AG08396 (cell line): Measurements from ENCODE around the gene AQP6.
"Not testable (repeated sequence)": the region's sequence is repeated elsewhere in the genome, so short reads cannot be mapped to it uniquely, and the experiment has no call there.

Experiments used
- DNase-seq: peaks from one replicate; pipeline ENCODE4 v3.0.0; 2012; ENCODE audit warnings: low spot score, mixed read lengths

AQP6 gene

DNA sequence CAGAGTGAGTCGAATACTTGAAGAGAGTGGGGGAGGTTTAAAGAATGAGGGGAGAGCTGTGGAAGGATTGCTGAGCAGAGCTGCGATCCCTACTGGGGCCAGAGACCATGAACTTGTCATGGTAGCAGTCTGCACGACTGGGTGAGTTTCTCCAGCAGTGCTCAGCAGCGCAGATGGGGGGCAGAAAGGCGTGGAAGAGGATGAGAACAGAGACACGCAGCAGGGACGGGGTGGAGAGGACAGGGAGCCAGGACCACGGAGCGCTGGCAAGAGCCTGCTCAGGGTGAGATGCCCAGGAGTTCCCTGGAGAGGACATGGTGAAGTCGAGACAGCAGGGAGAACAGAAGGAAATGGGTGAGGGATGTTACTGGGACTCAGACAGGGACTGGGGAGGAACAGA, 2.1 kb upstream of the AQP6 start:
- DNase-seq = peak; percentile 2

DNA sequence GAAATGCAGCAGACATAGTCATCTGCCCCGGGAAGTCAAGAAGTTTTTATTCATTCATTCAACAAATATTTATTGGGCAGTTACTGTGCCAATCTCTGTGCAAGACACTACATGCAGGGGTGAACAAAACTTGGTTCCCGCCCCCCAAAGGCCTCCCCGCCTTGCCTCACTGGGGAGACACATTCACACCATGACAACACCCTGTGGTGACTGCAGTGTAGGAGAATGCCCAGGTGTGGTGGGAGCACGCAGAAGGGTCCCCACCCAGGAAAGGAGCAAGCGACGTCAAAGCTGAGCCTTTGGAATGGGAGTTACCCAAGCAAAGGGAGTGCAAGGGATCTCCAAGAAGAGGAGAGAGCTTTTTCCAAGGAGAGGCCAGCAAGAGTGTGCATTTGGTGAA, 1.6 kb upstream of the AQP6 start:
- peak; percentile 2 for DNase-seq

DNA sequence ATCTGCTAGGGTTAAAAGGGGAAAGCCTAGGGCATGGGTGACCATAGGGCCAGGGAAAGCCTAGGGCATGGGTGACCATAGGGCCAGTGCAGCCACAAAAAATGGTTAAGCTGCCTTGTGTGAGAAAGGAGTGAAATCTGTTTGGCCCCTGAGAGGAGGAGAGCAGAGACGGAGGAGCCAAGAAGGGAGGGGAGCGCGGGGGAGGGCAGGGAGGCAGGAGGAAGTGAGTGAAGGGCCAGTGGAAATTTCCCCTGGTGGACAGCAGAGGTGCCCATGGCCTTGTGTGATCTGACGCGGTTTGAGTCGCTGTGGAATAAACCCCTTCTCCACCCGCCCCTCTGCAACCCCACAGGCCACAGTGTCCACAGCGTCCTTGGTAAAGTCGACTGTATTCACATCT, 618 bp upstream of the AQP6 start:
- DNase-seq = no peak

DNA sequence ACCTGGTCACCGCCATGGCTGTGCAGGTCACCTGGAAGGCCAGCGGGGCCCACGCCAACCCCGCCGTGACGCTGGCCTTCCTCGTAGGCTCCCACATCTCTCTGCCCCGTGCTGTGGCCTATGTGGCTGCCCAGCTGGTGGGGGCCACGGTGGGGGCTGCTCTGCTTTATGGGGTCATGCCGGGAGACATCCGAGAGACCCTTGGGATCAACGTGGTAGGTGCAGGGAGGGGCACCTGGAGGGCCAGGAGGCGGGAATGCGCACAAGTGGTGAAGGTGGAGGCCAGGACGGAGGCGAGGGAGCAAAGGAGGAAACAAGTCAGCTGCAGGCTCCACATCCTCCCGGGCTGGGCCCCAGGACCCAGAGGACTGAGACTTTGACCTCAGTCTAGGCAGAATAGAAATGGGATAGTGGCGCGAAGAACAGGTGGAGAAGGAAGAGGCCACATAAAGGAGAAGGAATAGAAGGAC, 649 bp downstream of the AQP6 start:
- DNase-seq = no peak

DNA sequence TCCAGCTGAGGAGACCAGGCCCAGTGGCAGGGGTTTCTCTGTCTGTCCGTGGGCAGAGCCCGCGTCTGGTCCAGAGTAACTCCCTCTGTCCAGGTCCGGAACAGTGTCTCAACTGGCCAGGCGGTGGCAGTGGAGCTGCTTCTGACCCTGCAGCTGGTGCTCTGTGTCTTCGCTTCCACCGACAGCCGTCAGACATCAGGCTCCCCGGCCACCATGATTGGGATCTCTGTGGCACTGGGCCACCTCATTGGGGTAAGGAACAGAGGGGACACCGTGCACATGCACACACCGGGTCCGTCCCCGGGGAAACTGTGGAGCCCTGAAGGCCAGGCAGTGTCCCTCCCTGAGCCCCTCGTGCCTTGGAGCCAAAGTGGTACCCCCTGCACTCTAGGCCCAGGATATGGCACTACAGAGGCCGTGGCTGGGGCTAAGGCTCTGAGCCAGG, 1.5 kb downstream of the AQP6 start:
- DNase-seq = peak; percentile 84

DNA sequence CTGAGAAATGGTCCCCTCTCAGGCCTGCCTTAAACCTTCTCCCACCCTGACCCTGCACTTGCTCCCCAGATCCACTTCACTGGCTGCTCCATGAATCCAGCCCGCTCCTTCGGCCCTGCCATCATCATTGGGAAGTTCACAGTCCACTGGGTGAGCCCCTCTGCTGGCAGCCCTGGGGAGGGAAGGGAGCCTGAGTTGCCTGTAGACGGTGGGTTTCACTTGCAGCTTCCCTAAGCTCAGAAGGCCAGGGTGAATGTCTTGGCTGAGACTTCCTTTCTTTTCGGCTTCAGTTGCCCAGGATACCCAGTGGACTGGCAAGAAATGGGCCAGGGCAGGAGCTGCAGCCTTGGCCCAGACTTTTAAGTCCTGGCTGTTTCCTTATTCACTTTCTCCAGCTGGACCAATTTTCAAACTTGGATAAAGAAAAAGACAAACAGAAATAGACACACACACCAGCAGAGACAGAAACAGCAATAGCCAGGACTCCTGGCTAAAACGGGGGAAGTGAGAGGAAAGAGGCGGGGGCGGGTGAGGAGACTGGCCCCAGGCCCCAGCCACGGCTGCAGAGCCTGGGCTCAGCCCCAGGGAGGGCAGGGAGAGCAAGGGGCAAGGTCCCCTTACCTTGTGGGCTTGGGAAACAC, 2.0 kb downstream of the AQP6 start:
- peak; percentile 6 for DNase-seq

DNA sequence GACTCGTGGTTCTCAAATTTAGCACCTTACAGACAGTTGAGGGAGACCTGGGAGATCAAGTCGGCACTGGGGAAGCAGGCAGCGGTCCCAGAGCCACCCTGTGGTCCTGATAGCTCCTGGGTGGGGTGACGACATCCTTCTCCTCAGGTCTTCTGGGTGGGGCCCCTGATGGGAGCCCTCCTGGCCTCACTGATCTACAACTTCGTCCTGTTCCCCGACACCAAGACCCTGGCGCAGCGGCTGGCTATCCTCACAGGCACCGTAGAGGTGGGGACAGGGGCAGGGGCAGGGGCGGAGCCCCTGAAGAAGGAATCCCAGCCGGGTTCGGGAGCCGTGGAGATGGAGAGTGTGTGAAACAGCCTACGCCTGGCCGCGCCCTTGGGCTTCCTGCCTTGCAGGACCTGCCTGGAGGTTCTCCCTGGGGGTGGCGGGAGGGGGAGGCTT, 2.6 kb downstream of the AQP6 start:
- DNase-seq = no peak

DNA sequence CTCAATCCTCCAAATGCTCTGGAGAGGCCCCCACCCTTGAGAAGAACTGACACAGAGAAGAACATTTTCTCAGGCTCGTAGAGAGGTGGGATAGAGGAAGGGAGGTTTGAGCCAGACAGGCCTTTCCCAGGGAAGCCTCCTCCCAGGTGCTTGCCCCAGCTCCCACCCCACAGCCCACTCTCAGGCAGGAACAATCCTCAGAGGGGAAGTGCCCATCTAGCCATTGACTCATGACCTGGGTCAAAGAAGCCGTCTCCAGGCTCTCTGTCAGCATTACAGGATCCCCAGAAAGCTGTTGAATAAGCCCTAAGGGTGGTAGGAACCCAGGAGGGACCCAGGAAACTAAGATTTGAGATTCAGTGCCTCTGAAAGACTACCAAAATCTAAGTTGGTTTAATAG, 3.8 kb downstream of the AQP6 start:
- DNase-seq = no peak

DNA sequence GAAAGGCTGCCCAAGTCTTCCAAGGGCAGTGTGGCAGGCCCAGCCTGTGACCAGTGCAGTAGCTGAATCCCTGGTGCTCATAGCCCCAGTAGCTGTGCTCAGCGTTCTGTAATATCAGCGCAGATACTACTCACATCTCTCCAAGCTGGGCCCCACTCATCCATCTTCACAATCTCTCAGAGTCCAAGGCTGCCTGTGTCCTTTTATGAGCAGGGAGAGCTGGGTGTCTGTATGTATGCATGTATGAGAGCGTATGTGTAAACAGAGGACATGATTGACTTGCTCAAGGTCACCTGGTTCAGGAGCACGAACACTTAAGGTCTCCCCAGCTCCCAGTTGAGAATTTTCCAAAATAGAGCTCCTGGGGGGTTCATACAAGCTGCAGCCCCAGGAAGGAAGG, 5.4 kb downstream of the AQP6 start:
- DNase-seq = no peak

DNA sequence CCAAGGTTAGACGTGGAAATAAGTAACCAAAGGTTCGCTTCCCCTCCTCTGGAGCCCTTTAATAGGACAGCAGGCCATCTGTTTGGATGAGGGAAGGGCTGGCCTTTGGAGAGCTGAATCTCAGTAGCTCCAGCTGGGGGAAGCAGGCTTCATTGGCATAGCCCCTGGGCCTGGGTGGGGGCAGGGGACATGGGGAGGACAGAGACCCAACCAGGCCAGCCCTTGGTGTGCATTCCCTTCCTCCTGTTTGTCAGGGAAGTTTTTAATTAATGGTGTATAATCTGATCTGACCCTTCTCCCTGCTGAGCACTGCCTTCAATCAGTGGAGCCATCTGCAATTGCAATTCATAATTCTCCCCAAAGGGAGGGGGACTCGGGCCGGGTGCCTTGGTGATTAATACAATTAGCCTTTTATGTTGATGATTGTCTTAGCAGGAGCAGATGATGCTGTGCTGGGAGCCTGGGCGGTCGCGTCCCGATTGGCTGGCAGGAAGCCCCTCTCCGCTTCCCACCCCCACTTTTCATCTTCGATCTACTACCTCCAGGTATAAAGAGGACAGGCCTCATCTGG, 6.4 kb downstream of the AQP6 start:
- no peak for DNase-seq

DNA sequence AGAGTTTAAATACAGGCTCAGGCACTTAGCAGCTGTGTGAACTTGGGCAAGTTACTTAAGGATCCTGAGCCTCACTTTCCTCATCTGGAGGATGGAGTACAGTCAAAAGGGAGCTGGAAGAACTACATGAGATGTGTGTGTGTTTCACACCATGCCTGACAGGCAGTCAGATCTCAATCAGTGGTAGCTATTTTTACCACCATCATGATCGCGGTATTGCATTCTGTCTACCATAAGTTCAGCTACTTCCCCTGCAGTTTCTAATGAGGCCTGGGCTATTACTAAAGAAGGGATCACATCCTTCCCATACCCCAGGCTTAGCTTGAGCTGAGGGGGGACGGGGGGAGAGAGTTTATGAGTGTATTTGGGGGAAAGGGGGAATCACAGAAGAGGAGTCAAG, 7.0 kb downstream of the AQP6 start:
- DNase-seq = no peak

DNA sequence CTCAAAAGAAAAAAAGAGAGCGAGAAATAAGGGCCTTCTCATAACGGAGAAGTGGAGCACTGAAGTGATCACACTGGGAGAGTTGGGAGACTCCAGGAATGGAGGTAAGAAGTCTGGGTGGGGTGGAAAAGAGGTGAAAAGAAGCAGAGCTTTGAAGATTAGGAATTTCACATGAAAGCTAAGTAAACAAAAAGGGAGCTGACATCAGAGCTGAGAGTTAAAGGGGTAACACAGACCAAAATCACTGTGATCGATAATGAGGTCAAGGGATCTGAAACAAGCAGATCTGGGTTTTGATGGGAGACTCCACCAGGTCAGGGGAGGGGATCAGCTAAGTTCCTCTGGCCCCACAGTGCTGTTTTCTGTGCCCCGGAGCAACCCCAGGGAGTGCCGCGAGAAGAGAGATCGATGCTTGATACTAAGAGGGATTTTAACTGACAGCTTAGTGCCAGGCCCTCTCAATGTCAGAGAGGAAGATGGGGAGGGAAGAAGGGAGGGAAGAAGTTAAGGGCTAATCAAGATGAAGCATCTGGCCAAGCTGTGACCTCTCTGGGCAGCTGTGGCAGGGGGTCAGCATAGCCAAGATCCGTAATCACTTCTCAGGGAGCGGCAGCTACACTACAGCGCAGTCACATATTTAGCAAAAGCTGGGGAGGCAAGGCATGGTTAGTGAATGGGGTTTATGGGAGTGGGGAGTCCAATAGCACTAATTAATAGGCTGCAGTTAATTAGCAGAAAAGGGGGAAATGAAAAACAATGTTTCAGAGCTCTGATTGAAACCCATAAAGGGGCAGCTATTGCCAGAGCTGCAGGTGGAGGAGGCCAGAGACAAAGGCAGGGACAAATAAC, 8.0 kb downstream of the AQP6 start:
- DNase-seq = no peak

DNA sequence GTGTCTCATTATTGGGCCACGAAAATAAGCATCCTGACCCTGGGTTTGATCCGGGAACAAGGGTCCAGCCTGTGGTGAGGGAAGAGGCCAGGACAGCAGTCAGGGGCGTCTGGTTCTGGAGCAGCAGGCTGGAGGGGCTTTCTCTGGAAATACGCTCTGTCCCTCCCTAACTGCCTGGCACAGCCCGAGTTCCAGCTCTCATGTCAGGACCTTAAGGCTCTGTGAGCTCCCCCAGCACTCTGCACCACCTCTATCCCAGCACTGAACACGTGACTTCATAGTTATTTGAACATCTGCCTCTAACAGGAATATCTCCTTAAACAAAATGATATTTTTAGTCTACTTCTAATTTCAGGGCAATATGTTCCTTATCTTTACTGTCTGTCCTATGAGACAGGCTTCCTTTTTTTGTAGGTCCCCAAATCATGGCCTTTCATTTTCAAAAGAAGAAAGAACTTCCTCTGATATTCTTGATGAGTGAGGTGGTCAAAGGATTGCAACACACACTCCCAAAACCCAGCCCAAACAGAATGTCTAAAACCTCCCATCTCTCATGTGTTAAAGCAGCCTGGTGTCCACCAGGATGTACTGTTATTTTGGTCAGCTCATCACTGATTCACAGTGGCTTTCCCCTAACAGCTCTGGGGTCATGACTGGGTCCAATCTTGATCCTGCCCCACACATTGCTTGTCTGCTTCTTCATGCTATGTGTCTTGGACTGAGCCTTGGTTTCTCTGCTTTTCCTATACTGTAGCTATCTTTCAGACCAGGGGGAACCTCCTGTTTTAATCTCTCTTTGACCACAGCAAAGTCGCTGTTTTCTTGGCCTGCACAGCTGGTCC, 9.7 kb downstream of the AQP6 start:
- no peak for DNase-seq

DNA sequence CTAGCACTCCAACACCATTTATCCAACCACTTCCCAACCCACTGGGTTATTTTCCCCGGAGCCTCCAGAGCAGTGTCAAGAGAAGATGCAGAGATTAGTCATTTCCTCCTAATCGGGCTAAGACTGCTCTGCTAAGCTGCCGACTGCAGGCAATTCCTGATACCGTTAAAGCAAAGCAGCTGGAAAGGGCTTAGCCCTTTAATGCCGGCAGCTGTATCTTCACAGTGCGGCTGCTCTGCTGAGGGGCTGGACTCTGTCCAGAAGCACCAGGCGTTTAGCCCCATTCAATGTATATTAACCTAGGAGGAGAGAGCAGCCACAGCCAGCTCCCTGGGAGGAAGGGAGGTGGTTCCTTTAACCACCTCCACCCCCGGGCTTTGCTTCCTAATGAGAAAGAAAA, 11.1 kb downstream of the AQP6 start:
- DNase-seq = peak; percentile 81

DNA sequence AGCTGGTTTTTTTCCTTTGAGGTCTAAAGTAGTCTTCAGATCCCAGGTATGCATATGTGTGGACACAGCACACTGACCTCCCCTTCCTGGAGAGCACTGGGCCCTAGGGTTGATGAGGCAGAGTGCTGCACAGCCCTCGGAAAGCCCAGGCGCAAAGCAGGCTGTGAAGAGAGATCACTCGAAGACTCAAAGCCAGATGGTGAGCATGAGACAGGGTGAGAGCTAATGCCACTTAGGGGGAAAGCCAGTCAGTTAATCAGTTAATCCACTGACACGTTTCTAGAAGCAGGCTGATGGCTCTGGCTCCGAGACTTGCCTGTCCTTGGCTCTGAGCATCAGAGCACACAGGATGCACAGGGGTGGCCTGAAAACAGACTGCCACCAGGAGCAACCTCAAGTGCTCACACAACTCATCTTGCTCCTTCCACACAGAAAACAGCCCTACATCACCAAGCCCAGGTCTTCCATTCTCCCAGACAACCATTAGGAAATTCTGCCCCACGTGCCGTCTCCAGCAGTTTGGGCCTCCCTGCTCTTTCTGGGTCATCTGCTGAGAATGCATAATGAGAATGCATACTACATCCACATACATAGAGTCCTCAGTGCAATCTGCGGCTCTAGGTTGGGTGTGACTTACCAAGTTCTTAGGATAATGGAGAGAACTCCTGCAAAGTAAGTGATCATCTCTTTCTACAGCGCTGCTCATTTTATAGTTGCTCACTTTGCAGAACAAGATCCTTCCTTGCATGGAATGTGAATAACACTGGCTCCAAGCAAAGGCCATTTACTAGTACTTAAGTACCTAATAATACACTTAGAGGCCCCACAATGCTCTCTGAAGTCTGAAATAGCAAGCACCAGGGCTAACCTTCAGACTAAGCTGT, 12.0 kb downstream of the AQP6 start:
- no peak for DNase-seq

DNA sequence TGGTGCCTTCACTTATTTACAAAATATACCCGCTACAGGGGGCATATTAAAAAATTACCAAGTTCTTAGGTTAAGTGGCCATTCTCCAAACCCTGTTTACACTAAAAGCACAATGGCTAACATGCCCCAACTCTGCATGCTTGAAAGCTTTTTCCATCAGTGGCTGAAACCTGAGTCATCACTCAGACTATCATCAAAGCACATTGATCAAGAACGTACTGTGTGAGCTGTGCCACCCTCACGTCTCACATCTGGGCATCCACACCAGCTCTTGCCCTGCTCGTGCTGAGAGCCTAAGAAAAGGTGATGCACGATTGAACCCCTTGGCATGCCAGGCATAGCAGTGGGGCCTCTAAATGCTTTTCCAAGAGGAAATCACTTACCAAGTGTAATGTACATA, 13.2 kb downstream of the AQP6 start:
- DNase-seq = no peak

DNA sequence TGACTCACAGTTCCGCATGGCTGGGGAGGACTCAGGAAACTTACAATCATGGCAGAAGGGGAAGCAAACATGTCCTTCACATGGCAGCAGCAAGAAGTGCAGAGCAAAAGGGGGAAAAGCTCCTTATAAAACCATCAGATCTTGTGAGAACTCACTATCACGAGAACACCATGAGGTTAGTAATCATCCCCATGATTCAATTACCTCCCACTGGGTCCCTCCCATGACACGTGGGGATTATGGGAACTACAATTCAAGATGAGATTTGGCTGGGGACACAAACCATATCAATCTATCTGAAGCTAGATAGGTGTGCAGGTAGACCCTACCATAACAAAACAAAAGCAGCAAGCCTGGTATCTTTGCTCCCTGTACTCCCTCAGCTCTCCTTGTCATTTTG, 13.7 kb downstream of the AQP6 start:
- not testable (repeated sequence) for DNase-seq

DNA sequence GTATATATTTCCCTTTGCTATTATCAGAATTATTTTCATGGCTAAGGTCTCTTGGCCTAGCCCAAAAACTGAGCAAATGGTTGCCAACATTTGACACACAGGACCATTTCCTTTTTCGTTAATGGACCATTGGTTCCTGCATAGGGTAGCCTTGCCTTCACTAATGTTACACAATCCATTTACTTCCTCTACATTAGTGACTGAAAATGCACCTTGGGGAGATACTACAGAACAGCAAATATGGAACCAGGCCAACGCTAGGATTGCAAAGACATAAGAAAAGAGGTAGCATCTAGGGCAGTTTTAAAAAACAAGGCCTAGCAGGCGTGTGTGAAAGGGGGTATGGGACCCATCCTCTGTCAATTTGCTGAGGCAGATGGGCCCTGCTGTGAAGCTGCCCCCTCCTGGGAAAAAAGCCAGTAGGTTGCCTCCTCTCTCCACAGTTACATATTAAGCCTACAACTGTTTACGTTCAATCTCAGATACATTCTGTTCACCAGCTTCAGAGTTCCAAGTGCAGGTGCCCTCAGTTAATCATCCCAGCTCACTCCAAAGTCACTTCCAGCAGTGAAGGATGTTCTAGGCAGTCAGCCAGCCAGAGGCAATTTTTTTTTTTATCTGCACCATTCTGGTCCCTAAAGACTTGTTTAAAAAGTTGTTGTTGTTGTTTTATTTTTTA, 15.0 kb downstream of the AQP6 start:
- DNase-seq = no peak

DNA sequence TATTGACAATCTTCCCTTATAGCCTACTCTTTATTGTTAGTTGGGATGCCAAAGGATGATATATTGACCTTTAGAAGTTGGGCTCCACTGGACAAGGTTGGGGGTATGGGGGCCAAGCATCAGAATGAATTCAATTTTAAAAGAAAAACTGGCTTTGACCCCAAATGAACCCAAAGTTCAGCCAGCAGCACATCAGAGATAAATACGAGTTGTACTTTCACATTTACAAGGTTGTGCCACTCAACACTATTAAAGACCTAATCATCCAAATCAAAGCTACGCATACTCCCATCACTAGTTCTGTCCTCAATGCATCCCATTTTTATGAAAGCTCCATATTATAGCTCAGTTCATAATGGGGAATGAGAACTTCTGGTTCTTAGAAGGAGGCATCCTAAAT, 16.7 kb downstream of the AQP6 start:
- not testable (repeated sequence) for DNase-seq

DNA sequence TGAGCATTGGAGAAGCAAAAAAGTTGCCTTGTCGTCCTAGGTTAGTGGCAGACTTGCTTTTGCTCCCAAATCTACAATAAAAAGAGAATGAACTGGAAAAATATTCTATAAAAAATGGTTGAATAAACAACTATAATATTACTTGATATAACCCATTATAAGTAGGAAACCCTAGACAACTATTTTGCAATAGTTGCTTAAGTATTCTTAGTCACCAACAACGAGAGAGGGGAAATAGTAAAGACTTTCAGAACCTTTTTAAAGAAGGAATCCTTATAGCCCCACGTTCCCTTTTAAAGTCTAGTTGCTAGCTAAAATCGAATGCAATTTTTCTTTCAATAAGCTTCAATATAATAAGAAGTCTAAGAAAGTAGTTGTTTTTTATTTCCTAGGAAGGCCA, 17.5 kb downstream of the AQP6 start:
- no peak for DNase-seq

DNA sequence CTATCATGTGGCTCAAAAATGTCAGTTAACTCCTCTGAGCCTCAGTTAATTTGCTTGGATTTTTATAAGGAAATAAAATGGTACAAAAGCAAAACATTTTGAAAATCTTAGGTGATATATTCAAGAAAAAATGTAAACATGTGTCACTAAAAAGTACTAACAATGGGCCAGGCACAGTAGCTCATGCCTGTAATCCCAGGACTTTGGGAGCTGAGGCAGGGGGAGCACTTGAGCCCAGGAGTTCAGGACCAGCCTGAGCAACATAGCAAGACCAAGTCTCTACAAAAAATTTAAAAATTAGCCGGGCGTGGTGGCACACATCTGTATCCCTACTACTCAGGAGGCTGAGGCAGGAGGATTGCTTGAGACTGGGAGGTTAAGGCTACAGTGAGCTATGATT, 25.7 kb downstream of the AQP6 start:
- DNase-seq = no peak
